HepG2 (cell line): ENCODE results near the gene LRRC15. TPM values are rescaled to one million over a fixed set of nuclear protein-coding genes. Genes with fewer than 3 reads are reported as not detected.

Source experiments
- ATAC-seq: fragments of 200-7000 bp; cut with Tn5 transposase; 3 replicates; pipeline ENCODE4 v1.9.1; 2020; ENCODE audit warnings: mild to moderate bottlenecking, moderate library complexity
- BruUV-seq: library from RNA; stranded (reverse); fragments of 400-500 nt; replicated peaks from 2 replicates; lab custom pipeline; 2021; lab: Mats Ljungman, UMichigan
- CTCF ChIA-PET: fragments of 300-600 bp; formaldehyde crosslinking; extraction: SDS; loops from one replicate; lab custom pipeline; 2021; ENCODE audit warnings: low total read pairs, inconsistent platforms, low intra/inter-chr PET ratio; lab: Yijun Ruan, JAX
- POLR2A ChIA-PET: fragments of 350-600 bp; sonication (Branson Sonifier 250); formaldehyde crosslinking; loops from one replicate; lab custom pipeline; 2020; ENCODE audit warnings: antibody characterized with exemption, inconsistent platforms; lab: Yijun Ruan, JAX
- DNase-seq: peaks from one replicate; pipeline ENCODE4 v3.0.0-alpha.2; 2015; ENCODE audit warnings: low spot score
- FAIRE-seq: peaks from 3 replicates; lab custom pipeline; 2011; peaks lifted over from hg19 to GRCh38; lab: Jason Lieb, UNC
- H2AFZ ChIP-seq: one replicate; pipeline ENCODE4 v1.6.1; 2011; ENCODE audit warnings: low read length, inconsistent platforms
- H3K27ac ChIP-seq: fragments of 300-600 bp; 3 replicates; pipeline ENCODE4 v1.8.0; 2011; ENCODE audit warnings: mixed run types, mild to moderate bottlenecking, mixed read lengths, low read length, inconsistent platforms; ENCODE audit not compliant: insufficient read depth; ENCODE audit errors: extremely low read length
- H3K27me3 ChIP-seq, 2 experiments: fragments of 200-600 bp in 1 of 2; 2 replicates in 1 of 2; 3 replicates in 1 of 2; pipeline versions ENCODE4 v1.6.0 to v1.8.0; 2011; ENCODE audit warnings: low read length in 2 of 2, mild to moderate bottlenecking in 2 of 2, moderate library complexity in 2 of 2, inconsistent platforms in 1 of 2; ENCODE audit not compliant: insufficient read depth in 2 of 2, control insufficient read depth in 1 of 2
- H3K36me3 ChIP-seq, 2 experiments: fragments of 200-600 bp in 1 of 2; replicated peaks in 1 of 2; 2 replicates in 1 of 2; 3 replicates in 1 of 2; pipeline versions ENCODE4 v1.5.1 to v1.8.0; 2011; ENCODE audit warnings: low read length in 2 of 2, inconsistent platforms in 1 of 2; ENCODE audit not compliant: insufficient read depth in 2 of 2, control insufficient read depth in 1 of 2
- H3K4me1 ChIP-seq: 2 replicates; pipeline ENCODE4 v1.5.1; 2012; ENCODE audit warnings: low read length, inconsistent platforms; ENCODE audit not compliant: insufficient read depth
- H3K4me2 ChIP-seq: 2 replicates; pipeline ENCODE4 v1.6.0; 2011; ENCODE audit warnings: low read depth, low read length, inconsistent platforms
- H3K4me3 ChIP-seq, 3 experiments: fragments of 200-600 bp in 1 of 3; sonication (generic), shearing (Covaris generic) in 1 of 3; replicated peaks in 1 of 3; 2 replicates each; pipeline ENCODE4 v1.5.1; 2011 to 2016; ENCODE audit warnings: low read length in 3 of 3, inconsistent platforms in 2 of 3, low read depth in 2 of 3, mild to moderate bottlenecking in 2 of 3, control low read depth in 1 of 3, mixed read lengths in 1 of 3; ENCODE audit not compliant: insufficient read depth in 1 of 3
- H3K79me2 ChIP-seq: one replicate; pipeline ENCODE4 v1.6.1; 2011; ENCODE audit warnings: low read length, inconsistent platforms; ENCODE audit not compliant: insufficient read depth
- H3K9ac ChIP-seq: 2 replicates; pipeline ENCODE4 v1.6.0; 2011; ENCODE audit warnings: mild to moderate bottlenecking, low read depth, low read length, inconsistent platforms; ENCODE audit not compliant: insufficient read depth
- H3K9me3 ChIP-seq: 2 replicates; pipeline ENCODE4 v1.5.1; 2012; ENCODE audit warnings: mild to moderate bottlenecking, low read length
- H4K20me1 ChIP-seq: 2 replicates; pipeline ENCODE4 v1.6.0; 2011; ENCODE audit warnings: inconsistent platforms, mild to moderate bottlenecking, low read length, moderate library complexity; ENCODE audit not compliant: insufficient read depth
- CEBPG ChIP-seq: IDR thresholded peaks from 2 replicates; pipeline ENCODE4 v1.6.1; 2016
- CREB1 ChIP-seq, 2 experiments: fragments of 450-650 bp in 1 of 2; IDR thresholded peaks; 2 replicates each; pipeline ENCODE4 v1.6.1; 2016 to 2017; ENCODE audit warnings: control low read depth in 1 of 2, mild to moderate bottlenecking in 1 of 2, missing compliant biosample characterization in 1 of 2, missing genetic modification characterization in 1 of 2
- GATA4 ChIP-seq: sonication (generic); IDR thresholded peaks from 2 replicates; pipeline ENCODE4 v1.6.1; 2016; ENCODE audit warnings: antibody characterized with exemption, low read depth, borderline replicate concordance
- KLF6 ChIP-seq: IDR thresholded peaks from 2 replicates; pipeline ENCODE4 v1.8.0; 2016; ENCODE audit warnings: missing biosample characterization, missing genetic modification reagents
- PHB2 ChIP-seq: fragments of 450-650 bp; IDR thresholded peaks from 2 replicates; pipeline ENCODE4 v1.6.1; 2018; ENCODE audit not compliant: partially characterized antibody
- RFX1 ChIP-seq: fragments of 450-650 bp; IDR thresholded peaks from 2 replicates; pipeline ENCODE4 v1.6.1; 2017
- RFX3 ChIP-seq: IDR thresholded peaks from 2 replicates; pipeline ENCODE4 v1.6.1; 2016; ENCODE audit warnings: missing biosample characterization, missing genetic modification reagents
- TBL1XR1 ChIP-seq: fragments of 150-350 bp; IDR thresholded peaks from 2 replicates; pipeline ENCODE4 v1.6.1; 2014; ENCODE audit warnings: borderline replicate concordance, low read length; ENCODE audit not compliant: partially characterized antibody
- ZNF501 ChIP-seq: sonication (generic); formaldehyde crosslinking; IDR thresholded peaks from 2 replicates; pipeline ENCODE4 v1.5.1; 2020; ENCODE audit warnings: mild to moderate bottlenecking, moderate library complexity, missing genetic modification reagents
- ZNF556 ChIP-seq: sonication (generic); formaldehyde crosslinking; IDR thresholded peaks from 2 replicates; pipeline ENCODE4 v1.4.0; 2020; ENCODE audit warnings: mild to moderate bottlenecking, missing genetic modification reagents, borderline replicate concordance
- ZNF703 ChIP-seq: sonication (generic); formaldehyde crosslinking; IDR thresholded peaks from 2 replicates; pipeline ENCODE4 v1.5.1; 2020; ENCODE audit warnings: missing genetic modification reagents, mild to moderate bottlenecking, moderate library complexity, borderline replicate concordance
- WGBS: methylation state at CpG from one replicate; pipeline ENCODE4 v1.1.6; 2017; ENCODE audit warnings: low lambda C conversion rate; 5-methylcytosine and 5-hydroxymethylcytosine counted together
- in situ Hi-C: cut with HindIII; loops from 2 replicates; pipeline ENCODE4 v1.10.0; 2017; ENCODE audit warnings: low pct_unique_long_range_greater_than_20kb; ENCODE audit not compliant: extremely low pct_ligation_motif_present
- intact Hi-C: fragments of 100-400 bp; cut with micrococcal nuclease; formaldehyde crosslinking; loops from one replicate; pipeline ENCODE4 v1.10.0; 2022; ENCODE audit not compliant: unreplicated experiment
- polyA plus RNA-seq, 8 experiments: library from polyadenylated mRNA; depleted of rRNA in 3 of 8; stranded (reverse) in 7 of 8; unstranded in 1 of 8; fragments of >200 nt; fragmentation: Illumina TruSeq in 4 of 8; extraction: Trizol in 4 of 8; gene quantifications; 2 replicates each; pipeline versions ENCODE4 v1.2.1 to v1.2.3, GENCODE V29; 2011 to 2016; ENCODE audit warnings: low read depth in 4 of 8, missing spikeins in 1 of 8, mixed read lengths in 1 of 8; ENCODE audit not compliant: insufficient read depth in 1 of 8
- total RNA-seq, 5 experiments: library from RNA; depleted of rRNA; stranded (reverse); fragments of >200 nt; fragmentation: Illumina TruSeq; extraction: Trizol; gene quantifications; 2 replicates each; pipeline ENCODE4 v1.2.3, GENCODE V29; 2016; ENCODE audit warnings: low read depth in 1 of 5
- TF ChIP-seq, protein P1 (sequence below): sonication (generic); formaldehyde crosslinking; IDR thresholded peaks from 2 replicates; pipeline ENCODE4 v1.5.0; 2020; ENCODE audit warnings: mild to moderate bottlenecking, missing genetic modification reagents, borderline replicate concordance
- TF ChIP-seq, protein P2 (sequence below): sonication (generic); formaldehyde crosslinking; IDR thresholded peaks from 2 replicates; pipeline ENCODE4 v1.4.0; 2020; ENCODE audit warnings: missing genetic modification reagents
- TF ChIP-seq, protein P3 (sequence below): sonication (generic); formaldehyde crosslinking; IDR thresholded peaks from 2 replicates; pipeline ENCODE4 v1.8.1; 2023; ENCODE audit warnings: missing genetic modification reagents, inconsistent platforms, borderline replicate concordance

The LRRC15 gene
- total and polyA plus RNA-seq, 2 of the 13 experiments (the other 11 are each of a cell fraction or from before 2014, with no cell fraction given): not detected

DNA sequence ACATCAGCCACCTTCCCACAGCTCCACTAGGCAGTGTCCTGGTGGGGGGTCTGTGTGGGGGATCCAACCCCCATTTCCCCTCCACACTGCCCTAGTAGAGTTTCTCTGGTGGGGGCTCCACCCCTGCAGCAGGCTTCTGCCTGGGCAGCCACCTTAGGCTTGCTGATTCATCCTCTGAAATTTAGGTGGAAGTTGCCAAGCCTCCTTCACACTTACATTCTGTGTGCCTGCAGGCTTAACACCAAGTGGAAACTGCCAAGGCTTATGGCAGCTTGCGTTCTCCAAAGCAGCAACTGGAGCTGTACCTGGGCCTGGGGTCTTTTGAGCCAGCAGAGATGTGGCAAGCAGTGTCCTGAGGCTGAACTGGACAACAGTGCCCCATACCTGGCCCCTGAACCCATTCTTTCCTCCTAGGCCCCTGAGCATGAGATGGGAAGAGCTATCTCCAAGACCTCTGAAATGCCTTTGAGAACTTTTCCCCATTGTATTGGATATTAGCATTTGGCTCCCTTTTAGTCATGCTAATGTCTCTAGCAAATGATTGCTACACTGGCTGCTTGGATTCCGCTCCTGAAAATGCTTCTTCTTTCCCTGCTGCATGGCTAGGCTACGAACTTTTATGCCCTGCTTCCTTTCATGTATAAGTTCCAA, 50.9 kb downstream of the LRRC15 start:
- intact Hi-C loops: loop anchor here (10.0 kb wide), 1 partner anchor 244 kb away; no protein-coding TSS in a partner anchor
- DNase-seq: no peak
- Histone ChIP-seq H3K9me3 (peaks cover 10% of the 10 kb centered on the region; the same call in 1 of the 2 replicates), H3K27ac (no peak overlapping the region), H3K4me3 (no peak overlapping the region), H3K27me3 (peaks cover 2 to 12% of the 10 kb centered on the region in 2 experiments; a peak in 3 of 5 replicates), H2AFZ (no peak overlapping the region), H3K4me2 (no peak overlapping the region), H3K36me3 (no peaks in the 10 kb centered on the region), H3K9ac (no peak overlapping the region), H3K4me1 (peaks cover 75% of the 10 kb centered on the region), H3K79me2 (no peaks in the 10 kb centered on the region), H4K20me1 (no peaks in the 10 kb centered on the region)
- no peak for ATAC-seq
- no TSS peak for BruUV-seq
- in situ Hi-C loops: loop anchor here (5.0 to 25.0 kb wide), 4 partner anchors 154 to 656 kb away; partner anchors contain the start of gene HES1
- ChIA-PET POLR2A (no interaction called here), CTCF (no interaction called here)
- WGBS: 98% methylated on average over 3 of the region's 3 CpGs
- no peak for FAIRE-seq
- no peak for TF ChIP-seq RFX3
- no peak for TF ChIP-seq ZNF556
- TF ChIP-seq RFX1: no peak
- TF ChIP-seq ZNF501 (CRISPR knock-in tag): no peak
- TF ChIP-seq, protein P1, sequence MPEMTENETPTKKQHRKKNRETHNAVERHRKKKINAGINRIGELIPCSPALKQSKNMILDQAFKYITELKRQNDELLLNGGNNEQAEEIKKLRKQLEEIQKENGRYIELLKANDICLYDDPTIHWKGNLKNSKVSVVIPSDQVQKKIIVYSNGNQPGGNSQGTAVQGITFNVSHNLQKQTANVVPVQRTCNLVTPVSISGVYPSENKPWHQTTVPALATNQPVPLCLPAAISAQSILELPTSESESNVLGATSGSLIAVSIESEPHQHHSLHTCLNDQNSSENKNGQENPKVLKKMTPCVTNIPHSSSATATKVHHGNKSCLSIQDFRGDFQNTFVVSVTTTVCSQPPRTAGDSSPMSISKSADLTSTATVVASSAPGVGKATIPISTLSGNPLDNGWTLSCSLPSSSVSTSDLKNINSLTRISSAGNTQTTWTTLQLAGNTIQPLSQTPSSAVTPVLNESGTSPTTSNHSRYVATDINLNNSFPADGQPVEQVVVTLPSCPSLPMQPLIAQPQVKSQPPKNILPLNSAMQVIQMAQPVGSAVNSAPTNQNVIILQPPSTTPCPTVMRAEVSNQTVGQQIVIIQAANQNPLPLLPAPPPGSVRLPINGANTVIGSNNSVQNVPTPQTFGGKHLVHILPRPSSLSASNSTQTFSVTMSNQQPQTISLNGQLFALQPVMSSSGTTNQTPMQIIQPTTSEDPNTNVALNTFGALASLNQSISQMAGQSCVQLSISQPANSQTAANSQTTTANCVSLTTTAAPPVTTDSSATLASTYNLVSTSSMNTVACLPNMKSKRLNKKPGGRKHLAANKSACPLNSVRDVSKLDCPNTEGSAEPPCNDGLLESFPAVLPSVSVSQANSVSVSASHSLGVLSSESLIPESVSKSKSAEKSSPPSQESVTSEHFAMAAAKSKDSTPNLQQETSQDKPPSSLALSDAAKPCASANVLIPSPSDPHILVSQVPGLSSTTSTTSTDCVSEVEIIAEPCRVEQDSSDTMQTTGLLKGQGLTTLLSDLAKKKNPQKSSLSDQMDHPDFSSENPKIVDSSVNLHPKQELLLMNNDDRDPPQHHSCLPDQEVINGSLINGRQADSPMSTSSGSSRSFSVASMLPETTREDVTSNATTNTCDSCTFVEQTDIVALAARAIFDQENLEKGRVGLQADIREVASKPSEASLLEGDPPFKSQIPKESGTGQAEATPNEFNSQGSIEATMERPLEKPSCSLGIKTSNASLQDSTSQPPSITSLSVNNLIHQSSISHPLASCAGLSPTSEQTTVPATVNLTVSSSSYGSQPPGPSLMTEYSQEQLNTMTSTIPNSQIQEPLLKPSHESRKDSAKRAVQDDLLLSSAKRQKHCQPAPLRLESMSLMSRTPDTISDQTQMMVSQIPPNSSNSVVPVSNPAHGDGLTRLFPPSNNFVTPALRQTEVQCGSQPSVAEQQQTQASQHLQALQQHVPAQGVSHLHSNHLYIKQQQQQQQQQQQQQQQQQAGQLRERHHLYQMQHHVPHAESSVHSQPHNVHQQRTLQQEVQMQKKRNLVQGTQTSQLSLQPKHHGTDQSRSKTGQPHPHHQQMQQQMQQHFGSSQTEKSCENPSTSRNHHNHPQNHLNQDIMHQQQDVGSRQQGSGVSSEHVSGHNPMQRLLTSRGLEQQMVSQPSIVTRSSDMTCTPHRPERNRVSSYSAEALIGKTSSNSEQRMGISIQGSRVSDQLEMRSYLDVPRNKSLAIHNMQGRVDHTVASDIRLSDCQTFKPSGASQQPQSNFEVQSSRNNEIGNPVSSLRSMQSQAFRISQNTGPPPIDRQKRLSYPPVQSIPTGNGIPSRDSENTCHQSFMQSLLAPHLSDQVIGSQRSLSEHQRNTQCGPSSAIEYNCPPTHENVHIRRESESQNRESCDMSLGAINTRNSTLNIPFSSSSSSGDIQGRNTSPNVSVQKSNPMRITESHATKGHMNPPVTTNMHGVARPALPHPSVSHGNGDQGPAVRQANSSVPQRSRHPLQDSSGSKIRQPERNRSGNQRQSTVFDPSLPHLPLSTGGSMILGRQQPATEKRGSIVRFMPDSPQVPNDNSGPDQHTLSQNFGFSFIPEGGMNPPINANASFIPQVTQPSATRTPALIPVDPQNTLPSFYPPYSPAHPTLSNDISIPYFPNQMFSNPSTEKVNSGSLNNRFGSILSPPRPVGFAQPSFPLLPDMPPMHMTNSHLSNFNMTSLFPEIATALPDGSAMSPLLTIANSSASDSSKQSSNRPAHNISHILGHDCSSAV (CRISPR knock-in tag): no peak
- TF ChIP-seq TBL1XR1: no peak
- TF ChIP-seq, protein P2, sequence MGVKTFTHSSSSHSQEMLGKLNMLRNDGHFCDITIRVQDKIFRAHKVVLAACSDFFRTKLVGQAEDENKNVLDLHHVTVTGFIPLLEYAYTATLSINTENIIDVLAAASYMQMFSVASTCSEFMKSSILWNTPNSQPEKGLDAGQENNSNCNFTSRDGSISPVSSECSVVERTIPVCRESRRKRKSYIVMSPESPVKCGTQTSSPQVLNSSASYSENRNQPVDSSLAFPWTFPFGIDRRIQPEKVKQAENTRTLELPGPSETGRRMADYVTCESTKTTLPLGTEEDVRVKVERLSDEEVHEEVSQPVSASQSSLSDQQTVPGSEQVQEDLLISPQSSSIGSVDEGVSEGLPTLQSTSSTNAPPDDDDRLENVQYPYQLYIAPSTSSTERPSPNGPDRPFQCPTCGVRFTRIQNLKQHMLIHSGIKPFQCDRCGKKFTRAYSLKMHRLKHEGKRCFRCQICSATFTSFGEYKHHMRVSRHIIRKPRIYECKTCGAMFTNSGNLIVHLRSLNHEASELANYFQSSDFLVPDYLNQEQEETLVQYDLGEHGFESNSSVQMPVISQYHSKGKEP (CRISPR knock-in tag): no peak
- TF ChIP-seq CREB1 (IDR thresholded peaks at IDR 0.05): no peak
- TF ChIP-seq CREB1 (CRISPR knock-in tag; IDR thresholded peaks at IDR 0.05): no peak
- TF ChIP-seq, protein P3, sequence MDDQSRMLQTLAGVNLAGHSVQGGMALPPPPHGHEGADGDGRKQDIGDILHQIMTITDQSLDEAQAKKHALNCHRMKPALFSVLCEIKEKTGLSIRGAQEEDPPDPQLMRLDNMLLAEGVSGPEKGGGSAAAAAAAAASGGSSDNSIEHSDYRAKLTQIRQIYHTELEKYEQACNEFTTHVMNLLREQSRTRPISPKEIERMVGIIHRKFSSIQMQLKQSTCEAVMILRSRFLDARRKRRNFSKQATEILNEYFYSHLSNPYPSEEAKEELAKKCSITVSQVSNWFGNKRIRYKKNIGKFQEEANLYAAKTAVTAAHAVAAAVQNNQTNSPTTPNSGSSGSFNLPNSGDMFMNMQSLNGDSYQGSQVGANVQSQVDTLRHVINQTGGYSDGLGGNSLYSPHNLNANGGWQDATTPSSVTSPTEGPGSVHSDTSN: no peak
- TF ChIP-seq GATA4: no peak
- TF ChIP-seq KLF6 (CRISPR knock-in tag): no peak
- no peak for TF ChIP-seq CEBPG (CRISPR knock-in tag)
- TF ChIP-seq PHB2: no peak
- TF ChIP-seq ZNF703 (CRISPR knock-in tag): no peak
